GM23338 (cell line): ENCODE measurements around the gene TBCD. TPM values are rescaled to one million over a fixed set of nuclear protein-coding genes. Genes with fewer than 3 reads are reported as not detected.

ENCODE experiments used
- ATAC-seq: fragments of 200-7000 bp; cut with Tn5 transposase; 3 replicates; pipeline ENCODE4 v1.9.1; 2020
- DNase-seq: peaks from one replicate; pipeline ENCODE4 v3.0.0-alpha.2; 2015; ENCODE audit warnings: low spot score
- H2AFZ ChIP-seq: fragments of 200-600 bp; sonication (generic); 2 replicates; pipeline ENCODE4 v1.8.0; 2016; ENCODE audit warnings: antibody characterized with exemption, mild to moderate bottlenecking, moderate library complexity
- H3F3A ChIP-seq: fragments of 200-600 bp; sonication (generic); replicated peaks from 2 replicates; pipeline ENCODE4 v1.8.0; 2017; ENCODE audit warnings: antibody characterized with exemption, mixed run types, low read depth
- H3K27ac ChIP-seq: fragments of 200-600 bp; sonication (generic); 2 replicates; pipeline ENCODE4 v1.6.1; 2016; ENCODE audit warnings: low read depth
- H3K27me3 ChIP-seq: fragments of 200-600 bp; sonication (generic); 2 replicates; pipeline ENCODE4 v1.8.0; 2016; ENCODE audit warnings: mild to moderate bottlenecking, mixed run types, moderate library complexity; ENCODE audit not compliant: insufficient read depth
- H3K36me3 ChIP-seq: fragments of 200-600 bp; sonication (generic); 2 replicates; pipeline ENCODE4 v1.8.0; 2016; ENCODE audit warnings: mild to moderate bottlenecking; ENCODE audit not compliant: insufficient read depth
- H3K4me1 ChIP-seq: fragments of 200-600 bp; sonication (generic); 2 replicates; pipeline ENCODE4 v1.8.0; 2016; ENCODE audit warnings: mild to moderate bottlenecking, moderate library complexity; ENCODE audit not compliant: insufficient read depth
- H3K4me2 ChIP-seq: fragments of 200-600 bp; sonication (generic); 2 replicates; pipeline ENCODE4 v1.7.1; 2017; ENCODE audit warnings: mixed run types
- H3K4me3 ChIP-seq: fragments of 200-600 bp; sonication (generic); 2 replicates; pipeline ENCODE4 v1.6.1; 2016; ENCODE audit warnings: mixed run types
- H3K79me2 ChIP-seq: fragments of 200-600 bp; sonication (generic); replicated peaks from 2 replicates; pipeline ENCODE4 v1.8.0; 2017; ENCODE audit warnings: mild to moderate bottlenecking; ENCODE audit not compliant: insufficient read depth
- H3K9me2 ChIP-seq: fragments of 200-600 bp; sonication (generic); 2 replicates; pipeline ENCODE4 v1.8.0; 2017; ENCODE audit not compliant: insufficient read depth
- H4K20me1 ChIP-seq: fragments of 200-600 bp; sonication (generic); replicated peaks from 2 replicates; pipeline ENCODE4 v1.8.0; 2017; ENCODE audit warnings: mild to moderate bottlenecking; ENCODE audit not compliant: insufficient read depth
- H3K27ac Mint-ChIP-seq: 2 replicates; pipeline ENCODE4 v1.8.0; 2020; ENCODE audit warnings: inconsistent platforms, mild to moderate bottlenecking, moderate library complexity, mixed read lengths
- H3K27me3 Mint-ChIP-seq: 3 replicates; pipeline ENCODE4 v1.8.0; 2022; ENCODE audit warnings: low read depth, mild to moderate bottlenecking, moderate library complexity, mixed read lengths, inconsistent platforms; ENCODE audit not compliant: insufficient read depth, poor library complexity
- H3K36me3 Mint-ChIP-seq: 3 replicates; pipeline ENCODE4 v1.8.0; 2021; ENCODE audit warnings: low read depth, mild to moderate bottlenecking, inconsistent platforms, moderate library complexity, mixed read lengths
- H3K4me1 Mint-ChIP-seq: 3 replicates; pipeline ENCODE4 v1.8.0; 2020; ENCODE audit warnings: mild to moderate bottlenecking, inconsistent platforms, mixed read lengths
- H3K4me3 Mint-ChIP-seq: 3 replicates; pipeline ENCODE4 v1.8.0; 2021; ENCODE audit warnings: moderate library complexity, mild to moderate bottlenecking, inconsistent platforms, mixed read lengths
- H3K9me3 Mint-ChIP-seq: 3 replicates; pipeline ENCODE4 v1.8.0; 2020; ENCODE audit warnings: moderate library complexity, mild to moderate bottlenecking, inconsistent platforms, mixed read lengths
- CREB1 ChIP-seq: fragments of 250-450 bp; sonication (Bioruptor Pico); IDR thresholded peaks from 2 replicates; pipeline ENCODE4 v1.5.0; 2020; ENCODE audit warnings: low read depth, mild to moderate bottlenecking, moderate library complexity
- EZH2 ChIP-seq: fragments of 200-600 bp; sonication (generic); IDR thresholded peaks from one replicate; pipeline ENCODE4 v1.8.0; 2017; ENCODE audit warnings: antibody characterized with exemption, mild to moderate bottlenecking, low read depth; ENCODE audit not compliant: unreplicated experiment
- EZH2phosphoT487 ChIP-seq: fragments of 200-600 bp; sonication (generic); IDR thresholded peaks from one replicate; pipeline ENCODE4 v1.8.1; 2018; ENCODE audit warnings: antibody characterized with exemption; ENCODE audit not compliant: unreplicated experiment
- JUNB ChIP-seq: IDR thresholded peaks from one replicate; pipeline ENCODE4 v1.6.1; 2016; ENCODE audit warnings: antibody characterized with exemption; ENCODE audit not compliant: unreplicated experiment
- NANOG ChIP-seq: IDR thresholded peaks from 2 replicates; pipeline ENCODE4 v1.6.1; 2016; ENCODE audit warnings: antibody characterized with exemption, borderline replicate concordance
- POLR2AphosphoS5 ChIP-seq: IDR thresholded peaks from 2 replicates; pipeline ENCODE4 v1.6.1; 2016; ENCODE audit warnings: antibody characterized with exemption, low read depth
- STAT1 ChIP-seq: IDR thresholded peaks from one replicate; pipeline ENCODE4 v1.6.1; 2016; ENCODE audit warnings: antibody characterized with exemption; ENCODE audit not compliant: unreplicated experiment
- ZNF114 ChIP-seq: fragments of 250-450 bp; sonication (Bioruptor Pico); IDR thresholded peaks from 2 replicates; pipeline ENCODE4 v1.5.0; 2020; ENCODE audit warnings: mild to moderate bottlenecking, moderate library complexity
- ZNF331 ChIP-seq: fragments of 250-450 bp; sonication (Bioruptor Pico); IDR thresholded peaks from 2 replicates; pipeline ENCODE4 v1.5.0; 2020; ENCODE audit warnings: low read depth, mild to moderate bottlenecking, moderate library complexity
- polyA plus RNA-seq: library from polyadenylated mRNA; unstranded; fragments of >200 nt; fragmentation: Nextera tagmentation; extraction: Ambion mirVana; gene quantifications from 2 replicates; pipeline ENCODE4 v1.2.1, GENCODE V29; 2016
- total RNA-seq: library from RNA; depleted of rRNA; stranded (reverse); fragments of >200 nt; shearing (Covaris generic); gene quantifications from 2 replicates; pipeline ENCODE4 v1.2.3, GENCODE V29; 2014
- TF ChIP-seq, protein P1 (sequence below): IDR thresholded peaks from 2 replicates; pipeline ENCODE4 v1.6.1; 2016; ENCODE audit warnings: antibody characterized with exemption
- TF ChIP-seq, protein P2 (sequence below), 2 experiments: fragments of 200-600 bp in 1 of 2; sonication (generic) in 1 of 2; conservative IDR thresholded peaks; 2 replicates each; pipeline versions ENCODE4 v1.5.1 to v1.6.1; 2016 to 2017; ENCODE audit warnings: antibody characterized with exemption in 2 of 2, low read depth in 2 of 2, mild to moderate bottlenecking in 2 of 2, moderate library complexity in 1 of 2
- TF ChIP-seq, protein P3 (sequence below): IDR thresholded peaks from one replicate; pipeline ENCODE4 v1.6.1; 2018; ENCODE audit warnings: antibody characterized with exemption; ENCODE audit not compliant: unreplicated experiment
- TF ChIP-seq, protein P4 (sequence below): fragments of 250-450 bp; sonication (Bioruptor Pico); IDR thresholded peaks from 2 replicates; pipeline ENCODE4 v1.5.0; 2020; ENCODE audit warnings: mild to moderate bottlenecking, moderate library complexity

Gene TBCD
- total and polyA plus RNA-seq, 2 experiments from 2014 or later = 75.0 to 116 TPM

DNA sequence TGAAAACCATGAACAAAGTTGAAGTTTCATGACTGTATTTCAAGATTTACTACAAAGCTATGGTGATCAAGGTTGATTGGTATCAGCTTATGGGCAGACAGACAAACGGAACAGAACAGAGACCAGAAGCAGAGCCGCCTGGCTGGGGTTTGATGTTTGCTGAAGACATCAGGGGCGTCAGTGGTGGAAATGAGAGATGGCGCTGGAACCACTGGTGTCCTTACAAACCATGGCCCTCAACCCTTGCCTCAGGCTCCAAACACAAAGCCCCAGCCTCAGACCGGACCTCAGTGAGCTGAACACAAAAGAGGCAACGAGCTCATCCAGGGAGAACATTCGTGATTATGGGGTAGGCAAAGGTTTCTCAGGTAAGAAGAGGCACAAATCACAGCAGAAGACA, 214.6 kb downstream of the TBCD start:
- no peak for ATAC-seq
- peaks cover 18% of the 10 kb centered on the region for H3K27me3 Mint-ChIP-seq
- Histone ChIP-seq H3K9me2 (no peaks in the 10 kb centered on the region), H3K4me1 (peaks cover 8% of the 10 kb centered on the region; the same call in 1 of the 2 replicates), H2AFZ (no peak overlapping the region), H3K4me2 (no peak overlapping the region), H3K36me3 (no peaks in the 10 kb centered on the region), H3F3A (no peaks in the 10 kb centered on the region), H3K4me3 (no peak overlapping the region), H4K20me1 (no peaks in the 10 kb centered on the region), H3K27ac (no peak overlapping the region), H3K79me2 (no peaks in the 10 kb centered on the region), H3K27me3 (no peaks in the 10 kb centered on the region)
- no peak overlapping the region for H3K27ac Mint-ChIP-seq
- H3K9me3 Mint-ChIP-seq = peaks cover 10% of the 10 kb centered on the region
- H3K36me3 Mint-ChIP-seq = peaks cover 15% of the 10 kb centered on the region
- no peak overlapping the region for H3K4me3 Mint-ChIP-seq
- no peak for DNase-seq
- peaks cover 5% of the 10 kb centered on the region; the same call in 2 of the 3 replicates for H3K4me1 Mint-ChIP-seq
- TF ChIP-seq JUNB (no peak), ZNF114 (no peak), NANOG (no peak), EZH2 (no peak), CREB1 (no peak), EZH2phosphoT487 (no peak), ZNF331 (CRISPR knock-in tag) (no peak), STAT1 (no peak), POLR2AphosphoS5 (no peak)
- TF ChIP-seq, protein P1, sequence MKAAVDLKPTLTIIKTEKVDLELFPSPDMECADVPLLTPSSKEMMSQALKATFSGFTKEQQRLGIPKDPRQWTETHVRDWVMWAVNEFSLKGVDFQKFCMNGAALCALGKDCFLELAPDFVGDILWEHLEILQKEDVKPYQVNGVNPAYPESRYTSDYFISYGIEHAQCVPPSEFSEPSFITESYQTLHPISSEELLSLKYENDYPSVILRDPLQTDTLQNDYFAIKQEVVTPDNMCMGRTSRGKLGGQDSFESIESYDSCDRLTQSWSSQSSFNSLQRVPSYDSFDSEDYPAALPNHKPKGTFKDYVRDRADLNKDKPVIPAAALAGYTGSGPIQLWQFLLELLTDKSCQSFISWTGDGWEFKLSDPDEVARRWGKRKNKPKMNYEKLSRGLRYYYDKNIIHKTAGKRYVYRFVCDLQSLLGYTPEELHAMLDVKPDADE = no peak
- TF ChIP-seq, protein P2, sequence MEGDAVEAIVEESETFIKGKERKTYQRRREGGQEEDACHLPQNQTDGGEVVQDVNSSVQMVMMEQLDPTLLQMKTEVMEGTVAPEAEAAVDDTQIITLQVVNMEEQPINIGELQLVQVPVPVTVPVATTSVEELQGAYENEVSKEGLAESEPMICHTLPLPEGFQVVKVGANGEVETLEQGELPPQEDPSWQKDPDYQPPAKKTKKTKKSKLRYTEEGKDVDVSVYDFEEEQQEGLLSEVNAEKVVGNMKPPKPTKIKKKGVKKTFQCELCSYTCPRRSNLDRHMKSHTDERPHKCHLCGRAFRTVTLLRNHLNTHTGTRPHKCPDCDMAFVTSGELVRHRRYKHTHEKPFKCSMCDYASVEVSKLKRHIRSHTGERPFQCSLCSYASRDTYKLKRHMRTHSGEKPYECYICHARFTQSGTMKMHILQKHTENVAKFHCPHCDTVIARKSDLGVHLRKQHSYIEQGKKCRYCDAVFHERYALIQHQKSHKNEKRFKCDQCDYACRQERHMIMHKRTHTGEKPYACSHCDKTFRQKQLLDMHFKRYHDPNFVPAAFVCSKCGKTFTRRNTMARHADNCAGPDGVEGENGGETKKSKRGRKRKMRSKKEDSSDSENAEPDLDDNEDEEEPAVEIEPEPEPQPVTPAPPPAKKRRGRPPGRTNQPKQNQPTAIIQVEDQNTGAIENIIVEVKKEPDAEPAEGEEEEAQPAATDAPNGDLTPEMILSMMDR (conservative IDR thresholded peaks at IDR 0.05; ENCODE audit: low read depth in 2 of 2) = no peak
- TF ChIP-seq, protein P3, sequence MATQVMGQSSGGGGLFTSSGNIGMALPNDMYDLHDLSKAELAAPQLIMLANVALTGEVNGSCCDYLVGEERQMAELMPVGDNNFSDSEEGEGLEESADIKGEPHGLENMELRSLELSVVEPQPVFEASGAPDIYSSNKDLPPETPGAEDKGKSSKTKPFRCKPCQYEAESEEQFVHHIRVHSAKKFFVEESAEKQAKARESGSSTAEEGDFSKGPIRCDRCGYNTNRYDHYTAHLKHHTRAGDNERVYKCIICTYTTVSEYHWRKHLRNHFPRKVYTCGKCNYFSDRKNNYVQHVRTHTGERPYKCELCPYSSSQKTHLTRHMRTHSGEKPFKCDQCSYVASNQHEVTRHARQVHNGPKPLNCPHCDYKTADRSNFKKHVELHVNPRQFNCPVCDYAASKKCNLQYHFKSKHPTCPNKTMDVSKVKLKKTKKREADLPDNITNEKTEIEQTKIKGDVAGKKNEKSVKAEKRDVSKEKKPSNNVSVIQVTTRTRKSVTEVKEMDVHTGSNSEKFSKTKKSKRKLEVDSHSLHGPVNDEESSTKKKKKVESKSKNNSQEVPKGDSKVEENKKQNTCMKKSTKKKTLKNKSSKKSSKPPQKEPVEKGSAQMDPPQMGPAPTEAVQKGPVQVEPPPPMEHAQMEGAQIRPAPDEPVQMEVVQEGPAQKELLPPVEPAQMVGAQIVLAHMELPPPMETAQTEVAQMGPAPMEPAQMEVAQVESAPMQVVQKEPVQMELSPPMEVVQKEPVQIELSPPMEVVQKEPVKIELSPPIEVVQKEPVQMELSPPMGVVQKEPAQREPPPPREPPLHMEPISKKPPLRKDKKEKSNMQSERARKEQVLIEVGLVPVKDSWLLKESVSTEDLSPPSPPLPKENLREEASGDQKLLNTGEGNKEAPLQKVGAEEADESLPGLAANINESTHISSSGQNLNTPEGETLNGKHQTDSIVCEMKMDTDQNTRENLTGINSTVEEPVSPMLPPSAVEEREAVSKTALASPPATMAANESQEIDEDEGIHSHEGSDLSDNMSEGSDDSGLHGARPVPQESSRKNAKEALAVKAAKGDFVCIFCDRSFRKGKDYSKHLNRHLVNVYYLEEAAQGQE = no peak
- TF ChIP-seq, protein P4, sequence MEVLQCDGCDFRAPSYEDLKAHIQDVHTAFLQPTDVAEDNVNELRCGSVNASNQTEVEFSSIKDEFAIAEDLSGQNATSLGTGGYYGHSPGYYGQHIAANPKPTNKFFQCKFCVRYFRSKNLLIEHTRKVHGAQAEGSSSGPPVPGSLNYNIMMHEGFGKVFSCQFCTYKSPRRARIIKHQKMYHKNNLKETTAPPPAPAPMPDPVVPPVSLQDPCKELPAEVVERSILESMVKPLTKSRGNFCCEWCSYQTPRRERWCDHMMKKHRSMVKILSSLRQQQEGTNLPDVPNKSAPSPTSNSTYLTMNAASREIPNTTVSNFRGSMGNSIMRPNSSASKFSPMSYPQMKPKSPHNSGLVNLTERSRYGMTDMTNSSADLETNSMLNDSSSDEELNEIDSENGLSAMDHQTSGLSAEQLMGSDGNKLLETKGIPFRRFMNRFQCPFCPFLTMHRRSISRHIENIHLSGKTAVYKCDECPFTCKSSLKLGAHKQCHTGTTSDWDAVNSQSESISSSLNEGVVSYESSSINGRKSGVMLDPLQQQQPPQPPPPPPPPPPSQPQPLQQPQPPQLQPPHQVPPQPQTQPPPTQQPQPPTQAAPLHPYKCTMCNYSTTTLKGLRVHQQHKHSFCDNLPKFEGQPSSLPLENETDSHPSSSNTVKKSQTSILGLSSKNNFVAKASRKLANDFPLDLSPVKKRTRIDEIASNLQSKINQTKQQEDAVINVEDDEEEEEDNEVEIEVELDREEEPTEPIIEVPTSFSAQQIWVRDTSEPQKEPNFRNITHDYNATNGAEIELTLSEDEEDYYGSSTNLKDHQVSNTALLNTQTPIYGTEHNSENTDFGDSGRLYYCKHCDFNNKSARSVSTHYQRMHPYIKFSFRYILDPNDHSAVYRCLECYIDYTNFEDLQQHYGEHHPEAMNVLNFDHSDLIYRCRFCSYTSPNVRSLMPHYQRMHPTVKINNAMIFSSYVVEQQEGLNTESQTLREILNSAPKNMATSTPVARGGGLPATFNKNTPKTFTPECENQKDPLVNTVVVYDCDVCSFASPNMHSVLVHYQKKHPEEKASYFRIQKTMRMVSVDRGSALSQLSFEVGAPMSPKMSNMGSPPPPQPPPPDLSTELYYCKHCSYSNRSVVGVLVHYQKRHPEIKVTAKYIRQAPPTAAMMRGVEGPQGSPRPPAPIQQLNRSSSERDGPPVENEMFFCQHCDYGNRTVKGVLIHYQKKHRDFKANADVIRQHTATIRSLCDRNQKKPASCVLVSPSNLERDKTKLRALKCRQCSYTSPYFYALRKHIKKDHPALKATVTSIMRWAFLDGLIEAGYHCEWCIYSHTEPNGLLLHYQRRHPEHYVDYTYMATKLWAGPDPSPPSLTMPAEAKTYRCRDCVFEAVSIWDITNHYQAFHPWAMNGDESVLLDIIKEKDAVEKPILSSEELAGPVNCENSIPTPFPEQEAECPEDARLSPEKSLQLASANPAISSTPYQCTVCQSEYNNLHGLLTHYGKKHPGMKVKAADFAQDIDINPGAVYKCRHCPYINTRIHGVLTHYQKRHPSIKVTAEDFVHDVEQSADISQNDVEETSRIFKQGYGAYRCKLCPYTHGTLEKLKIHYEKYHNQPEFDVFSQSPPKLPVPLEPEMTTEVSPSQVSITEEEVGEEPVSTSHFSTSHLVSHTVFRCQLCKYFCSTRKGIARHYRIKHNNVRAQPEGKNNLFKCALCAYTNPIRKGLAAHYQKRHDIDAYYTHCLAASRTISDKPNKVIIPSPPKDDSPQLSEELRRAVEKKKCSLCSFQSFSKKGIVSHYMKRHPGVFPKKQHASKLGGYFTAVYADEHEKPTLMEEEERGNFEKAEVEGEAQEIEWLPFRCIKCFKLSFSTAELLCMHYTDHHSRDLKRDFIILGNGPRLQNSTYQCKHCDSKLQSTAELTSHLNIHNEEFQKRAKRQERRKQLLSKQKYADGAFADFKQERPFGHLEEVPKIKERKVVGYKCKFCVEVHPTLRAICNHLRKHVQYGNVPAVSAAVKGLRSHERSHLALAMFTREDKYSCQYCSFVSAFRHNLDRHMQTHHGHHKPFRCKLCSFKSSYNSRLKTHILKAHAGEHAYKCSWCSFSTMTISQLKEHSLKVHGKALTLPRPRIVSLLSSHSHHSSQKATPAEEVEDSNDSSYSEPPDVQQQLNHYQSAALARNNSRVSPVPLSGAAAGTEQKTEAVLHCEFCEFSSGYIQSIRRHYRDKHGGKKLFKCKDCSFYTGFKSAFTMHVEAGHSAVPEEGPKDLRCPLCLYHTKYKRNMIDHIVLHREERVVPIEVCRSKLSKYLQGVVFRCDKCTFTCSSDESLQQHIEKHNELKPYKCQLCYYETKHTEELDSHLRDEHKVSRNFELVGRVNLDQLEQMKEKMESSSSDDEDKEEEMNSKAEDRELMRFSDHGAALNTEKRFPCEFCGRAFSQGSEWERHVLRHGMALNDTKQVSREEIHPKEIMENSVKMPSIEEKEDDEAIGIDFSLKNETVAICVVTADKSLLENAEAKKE (CRISPR knock-in tag) = no peak
